IMR-90 (cell line): ENCODE results near the gene SERPINA10. TPM values are rescaled to one million over a fixed set of nuclear protein-coding genes. Genes with fewer than 3 reads are reported as not detected.

Source experiments
- ATAC-seq: fragments of 200-7000 bp; cut with Tn5 transposase; 2 replicates; pipeline ENCODE4 v1.9.1; 2020; ENCODE audit warnings: low read depth, mild to moderate bottlenecking, moderate library complexity
- BruUV-seq: library from RNA; stranded (reverse); fragments of 400-500 nt; replicated peaks from 2 replicates; lab custom pipeline; 2021; lab: Mats Ljungman, UMichigan
- CTCF ChIA-PET: fragments of 300-600 bp; formaldehyde crosslinking; extraction: SDS; loops from one replicate; lab custom pipeline; 2021; ENCODE audit warnings: antibody characterized with exemption; lab: Yijun Ruan, JAX
- POLR2A ChIA-PET: fragments of 300-600 bp; sonication (Branson Sonifier 250); formaldehyde crosslinking; loops from one replicate; lab custom pipeline; 2022; ENCODE audit warnings: antibody characterized with exemption; ENCODE audit not compliant: unreplicated experiment; lab: Charles Lee
- DNase-seq: peaks from one replicate; pipeline ENCODE4 v3.0.0; 2013
- H2AFZ ChIP-seq: replicated peaks from 2 replicates; pipeline ENCODE3; 2013; ENCODE audit warnings: low read length, mild to moderate bottlenecking; ENCODE audit not compliant: poor library complexity
- H2AK5ac ChIP-seq: 2 replicates; pipeline ENCODE4 v1.6.1; 2013; ENCODE audit warnings: low read depth, low read length, inconsistent platforms
- H2AK9ac ChIP-seq: replicated peaks from 2 replicates; pipeline ENCODE3; 2013; ENCODE audit warnings: mild to moderate bottlenecking, low read depth, low read length, moderate library complexity; ENCODE audit not compliant: poor library complexity
- H2BK120ac ChIP-seq: 2 replicates; pipeline ENCODE4 v1.6.1; 2013; ENCODE audit warnings: low read depth, low read length, inconsistent platforms
- H2BK15ac ChIP-seq: 3 replicates; pipeline ENCODE4 v1.6.1; 2013; ENCODE audit warnings: low read depth, low read length, inconsistent platforms
- H2BK20ac ChIP-seq: 2 replicates; pipeline ENCODE4 v1.6.1; 2013; ENCODE audit warnings: low read depth, mild to moderate bottlenecking, inconsistent platforms, low read length, moderate library complexity
- H2BK5ac ChIP-seq: 2 replicates; pipeline ENCODE4 v1.6.1; 2013; ENCODE audit warnings: mild to moderate bottlenecking, low read depth, low read length, inconsistent platforms; ENCODE audit not compliant: poor library complexity, severe bottlenecking
- H3K14ac ChIP-seq: replicated peaks from 2 replicates; pipeline ENCODE4 v1.6.1; 2013; ENCODE audit warnings: low read depth, low read length, inconsistent platforms
- H3K18ac ChIP-seq: 2 replicates; pipeline ENCODE4 v1.6.1; 2013; ENCODE audit warnings: low read depth, low read length, control low read depth
- H3K23ac ChIP-seq: 2 replicates; pipeline ENCODE4 v1.6.1; 2013; ENCODE audit warnings: low read depth, low read length, inconsistent platforms
- H3K27ac ChIP-seq: 2 replicates; pipeline ENCODE4 v1.5.1; 2013; ENCODE audit warnings: mild to moderate bottlenecking, control low read depth, low read length; ENCODE audit not compliant: insufficient read depth
- H3K27me3 ChIP-seq: 2 replicates; pipeline ENCODE4 v1.6.1; 2013; ENCODE audit warnings: low read length; ENCODE audit not compliant: control insufficient read depth, insufficient read depth
- H3K36me3 ChIP-seq: 2 replicates; pipeline ENCODE4 v1.6.1; 2013; ENCODE audit warnings: low read length, mixed read lengths; ENCODE audit not compliant: control insufficient read depth, insufficient read depth
- H3K4ac ChIP-seq: 2 replicates; pipeline ENCODE4 v1.6.1; 2013; ENCODE audit warnings: low read depth, low read length, inconsistent platforms
- H3K4me1 ChIP-seq: 2 replicates; pipeline ENCODE4 v1.6.1; 2013; ENCODE audit warnings: low read length, mixed read lengths; ENCODE audit not compliant: control insufficient read depth, insufficient read depth
- H3K4me2 ChIP-seq: 2 replicates; pipeline ENCODE4 v1.6.1; 2013; ENCODE audit warnings: low read depth, mild to moderate bottlenecking, control low read depth, low read length, moderate library complexity
- H3K4me3 ChIP-seq: 2 replicates; pipeline ENCODE4 v1.5.1; 2013; ENCODE audit warnings: low read depth, mild to moderate bottlenecking, control low read depth, low read length, moderate library complexity; ENCODE audit not compliant: insufficient read depth
- H3K56ac ChIP-seq: 2 replicates; pipeline ENCODE4 v1.6.1; 2013; ENCODE audit warnings: low read length, inconsistent platforms; ENCODE audit not compliant: insufficient read depth; ENCODE audit errors: extremely low read depth
- H3K79me1 ChIP-seq, 2 experiments: 2 replicates each; pipeline ENCODE4 v1.6.1; 2013; ENCODE audit warnings: low read length in 2 of 2, inconsistent platforms in 1 of 2, low read depth in 1 of 2
- H3K9ac ChIP-seq: 2 replicates; pipeline ENCODE4 v1.6.1; 2013; ENCODE audit warnings: low read depth, low read length, control low read depth
- H3K9me1 ChIP-seq: 2 replicates; pipeline ENCODE4 v1.6.1; 2013; ENCODE audit warnings: low read length, inconsistent platforms; ENCODE audit not compliant: insufficient read depth
- H3K9me3 ChIP-seq: 2 replicates; pipeline ENCODE4 v1.6.1; 2013; ENCODE audit warnings: low read length; ENCODE audit not compliant: control insufficient read depth, insufficient read depth
- H4K20me1 ChIP-seq: 2 replicates; pipeline ENCODE4 v1.6.1; 2013; ENCODE audit warnings: low read length, inconsistent platforms; ENCODE audit not compliant: insufficient read depth
- H4K5ac ChIP-seq: 2 replicates; pipeline ENCODE4 v1.6.1; 2013; ENCODE audit warnings: mild to moderate bottlenecking, low read depth, low read length, control low read depth
- H4K8ac ChIP-seq, 2 experiments: 2 replicates each; pipeline ENCODE4 v1.6.1; 2013; ENCODE audit warnings: low read depth in 2 of 2, low read length in 2 of 2, control low read depth in 1 of 2, inconsistent platforms in 1 of 2
- H4K91ac ChIP-seq: 2 replicates; pipeline ENCODE4 v1.6.1; 2013; ENCODE audit warnings: low read depth, low read length, inconsistent platforms; ENCODE audit not compliant: insufficient read depth
- POLR2A ChIP-seq: IDR thresholded peaks from 2 replicates; pipeline ENCODE4 v1.6.1; 2012; ENCODE audit warnings: mild to moderate bottlenecking, low read depth, low read length
- RAD21 ChIP-seq: IDR thresholded peaks from 2 replicates; pipeline ENCODE4 v1.6.1; 2012; ENCODE audit warnings: low read length, improper control_type of control experiment
- WGBS, 2 experiments: methylation state at CpG; one replicate each; pipeline versions ENCODE4 v1.1.5 to v1.1.7; 2013; ENCODE audit warnings: missing lambda C conversion rate in 2 of 2; ENCODE audit not compliant: insufficient read length in 1 of 2; ENCODE audit errors: extremely low coverage in 2 of 2; 5-methylcytosine and 5-hydroxymethylcytosine counted together
- dilution Hi-C: fragments of 300-500 bp; cut with HindIII; formaldehyde crosslinking; loops from one replicate; pipeline ENCODE4 v1.14.3; 2018; ENCODE audit warnings: low sequenced_read_pairs; ENCODE audit not compliant: unreplicated experiment
- in situ Hi-C: fragments of 300-500 bp; cut with MboI; formaldehyde crosslinking; loops from 3 replicates; pipeline ENCODE4 v1.14.3; 2019; ENCODE audit warnings: low sequenced_read_pairs, inconsistent platforms, mixed read lengths
- intact Hi-C: fragments of 100-400 bp; cut with micrococcal nuclease; formaldehyde crosslinking; loops from 2 replicates; pipeline ENCODE4 v1.10.0; 2022
- polyA plus RNA-seq, 3 experiments: library from polyadenylated mRNA; depleted of rRNA; stranded (reverse); fragments of >200 nt; gene quantifications; 2 replicates each; pipeline ENCODE4 v1.2.3, GENCODE V29; 2012; ENCODE audit warnings: low replicate concordance in 1 of 3
- total RNA-seq: library from RNA; depleted of rRNA; stranded (reverse); fragments of >200 nt; gene quantifications from 2 replicates; pipeline ENCODE4 v1.2.3, GENCODE V29; 2012

Gene SERPINA10
- total and polyA plus RNA-seq, 2 of the 4 experiments (the other 2 are of a cell fraction), result not detected

DNA sequence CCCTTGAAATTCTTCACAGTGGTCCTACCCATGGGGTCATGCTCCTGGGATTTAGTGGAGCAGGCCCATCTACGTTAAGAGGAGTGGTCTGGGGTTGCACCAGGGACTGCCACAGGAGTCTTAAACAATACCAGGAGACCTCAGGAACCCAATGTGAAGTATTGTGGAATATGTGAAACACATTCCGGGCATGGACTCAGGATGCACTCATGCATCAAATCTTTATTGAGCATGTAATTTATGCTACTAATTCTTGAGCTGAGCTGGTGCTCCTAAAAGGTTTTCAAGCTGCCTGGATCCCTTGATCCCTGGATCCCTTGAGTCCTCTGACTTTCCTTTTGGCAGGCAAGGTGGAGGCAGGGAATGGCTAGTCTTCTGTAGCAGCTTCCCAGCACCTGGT is 8.8 kb downstream of the SERPINA10 start:
- Histone ChIP-seq H2AK9ac (no peak overlapping the region), H2BK15ac (no peak overlapping the region), H2AFZ (no peak overlapping the region), H3K4me3 (no peak overlapping the region), H3K18ac (no peak overlapping the region), H4K20me1 (no peaks in the 10 kb centered on the region), H2BK20ac (no peak overlapping the region), H2BK120ac (no peak overlapping the region), H3K4ac (no peak overlapping the region), H3K9me3 (no peaks in the 10 kb centered on the region), H3K27ac (no peak overlapping the region), H3K4me2 (no peak overlapping the region), H3K23ac (no peak overlapping the region), H3K27me3 (no peaks in the 10 kb centered on the region), H4K91ac (no peak overlapping the region), H3K4me1 (no peaks in the 10 kb centered on the region), H3K9ac (no peak overlapping the region), H4K8ac (no peak overlapping the region), H2AK5ac (no peak overlapping the region), H3K14ac (no peak overlapping the region), H4K5ac (no peak overlapping the region), H3K36me3 (no peaks in the 10 kb centered on the region), H3K9me1 (no peaks in the 10 kb centered on the region), H3K79me1 (no peaks in the 10 kb centered on the region), H3K56ac (no peak overlapping the region), H2BK5ac (no peak overlapping the region)
- TF ChIP-seq POLR2A (no peak), RAD21 (no peak)
- ChIA-PET POLR2A (no interaction called here), CTCF (no interaction called here)
- no peak for ATAC-seq
- dilution Hi-C loops (no loop called here), intact Hi-C loops (no loop called here), in situ Hi-C loops (no loop called here)
- WGBS, 2 experiments, result no CpG with 5 or more reads among the region's 2 CpGs
- no peak for DNase-seq
- no TSS peak for BruUV-seq
